ENCODE results near the gene TRDN.
"Not testable (repeated sequence)": the region's sequence is repeated elsewhere in the genome, so short reads cannot be mapped to it uniquely, and the experiment has no call there.

TRDN gene

GRCh38 chr6:123402052-123402451 lies 234.7 kb downstream of the TRDN start:
- DNase-seq (ENCODE audit: low spot score): no peak

- no peak for DNase-seq (ENCODE audit: low spot score)
Observed at GRCh38 chr6:123398072-123398471, 238.7 kb downstream of the TRDN start.

GRCh38 chr6:123393331-123393730 lies 243.4 kb downstream of the TRDN start:
- peak; percentile 9 for DNase-seq (ENCODE audit: low spot score)

GRCh38 chr6:123383718-123384117 lies 253.0 kb downstream of the TRDN start:
- no peak for DNase-seq (ENCODE audit: low spot score)

GRCh38 chr6:123380257-123380656 lies 256.5 kb downstream of the TRDN start:
- DNase-seq (ENCODE audit: low spot score): peak; percentile 11

- no peak for DNase-seq (ENCODE audit: low spot score)
Observed at GRCh38 chr6:123372737-123373136, 264.0 kb downstream of the TRDN start.

- DNase-seq (ENCODE audit: low spot score): no peak
Observed at GRCh38 chr6:123363912-123364311, 272.8 kb downstream of the TRDN start.

- DNase-seq (ENCODE audit: low spot score): no peak
Observed at GRCh38 chr6:123360359-123360758, 276.4 kb downstream of the TRDN start.

- no peak for DNase-seq (ENCODE audit: low spot score)
Observed at GRCh38 chr6:123352705-123353104, 284.0 kb downstream of the TRDN start.

GRCh38 chr6:123352279-123352678 lies 284.5 kb downstream of the TRDN start:
- DNase-seq (ENCODE audit: low spot score): no peak

- DNase-seq (ENCODE audit: low spot score): no peak
Observed at GRCh38 chr6:123343836-123344235, 292.9 kb downstream of the TRDN start.

- no peak for DNase-seq (ENCODE audit: low spot score)
Observed at GRCh38 chr6:123338394-123338793, 298.4 kb downstream of the TRDN start.

- peak; percentile 11 for DNase-seq (ENCODE audit: low spot score)
Observed at GRCh38 chr6:123333000-123333756, 303.6 kb downstream of the TRDN start.

- DNase-seq (ENCODE audit: low spot score): no peak
Observed at GRCh38 chr6:123332070-123332469, 304.7 kb downstream of the TRDN start.

GRCh38 chr6:123329337-123329736 lies 307.4 kb downstream of the TRDN start:
- no peak for DNase-seq (ENCODE audit: low spot score)

GRCh38 chr6:123323452-123324329 lies 313.1 kb downstream of the TRDN start:
- peak; percentile 14 for DNase-seq (ENCODE audit: low spot score)

GRCh38 chr6:123321020-123321419 lies 315.7 kb downstream of the TRDN start:
- DNase-seq (ENCODE audit: low spot score): no peak

- DNase-seq (ENCODE audit: low spot score): peak; percentile 17
Observed at GRCh38 chr6:123316733-123317323, 319.9 kb downstream of the TRDN start.

- DNase-seq (ENCODE audit: low spot score): not testable (repeated sequence)
Observed at GRCh38 chr6:123314459-123314858, 322.3 kb downstream of the TRDN start.

GRCh38 chr6:123309130-123309529 lies 327.6 kb downstream of the TRDN start:
- DNase-seq (ENCODE audit: low spot score): no peak

GRCh38 chr6:123306334-123306733 lies 330.4 kb downstream of the TRDN start:
- DNase-seq (ENCODE audit: low spot score): no peak

GRCh38 chr6:123295672-123296071 lies 341.1 kb downstream of the TRDN start:
- no peak for DNase-seq (ENCODE audit: low spot score)

GRCh38 chr6:123295181-123295580 lies 341.6 kb downstream of the TRDN start:
- DNase-seq (ENCODE audit: low spot score): no peak
